Esophagus muscularis mucosa (tissue), 4 donors: Measurements from ENCODE around the gene FADD. TPM values are rescaled to one million over a fixed set of nuclear protein-coding genes. Genes with fewer than 3 reads are reported as not detected.
"Not testable (repeated sequence)": the region's sequence is repeated elsewhere in the genome, so short reads cannot be mapped to it uniquely, and the experiment has no call there.

ENCODE experiments used
- DNase-seq: peaks from one replicate; pipeline ENCODE4 v3.0.0-alpha.2; 2017; ENCODE audit errors: extremely low spot score
- H3K27ac ChIP-seq, 4 donors: fragments of 200-600 bp; sonication (generic); replicated peaks in 1 of 4; 1 replicate in 3 of 4; 2 replicates in 1 of 4; pipeline ENCODE4 v1.5.1; 2016 to 2019; ENCODE audit warnings: mild to moderate bottlenecking in 1 of 4
- H3K27me3 ChIP-seq, 4 donors: fragments of 200-600 bp; sonication (generic); one replicate each; pipeline versions ENCODE4 v1.5.1 to v1.6.0; 2016 to 2019
- H3K36me3 ChIP-seq, 4 donors: fragments of 200-600 bp; sonication (generic); one replicate each; pipeline ENCODE4 v1.5.1; 2016 to 2019
- H3K4me1 ChIP-seq, 4 donors: fragments of 200-600 bp; sonication (generic); one replicate each; pipeline ENCODE4 v1.5.1; 2016 to 2019
- H3K4me3 ChIP-seq, 4 donors: fragments of 200-600 bp; sonication (generic); 1 replicate in 2 of 4; 2 replicates in 2 of 4; pipeline ENCODE4 v1.5.1; 2016 to 2019; ENCODE audit warnings: mild to moderate bottlenecking in 4 of 4, moderate library complexity in 1 of 4
- H3K9me3 ChIP-seq, 4 donors: fragments of 200-600 bp; sonication (generic); 1 replicate in 3 of 4; 2 replicates in 1 of 4; pipeline ENCODE4 v1.5.1; 2016 to 2019
- CTCF ChIP-seq, 3 experiments: fragments of 200-600 bp in 2 of 3; fragments of 450-650 bp in 1 of 3; sonication (generic) in 2 of 3; IDR thresholded peaks; one replicate each; pipeline ENCODE4 v1.5.1; 2017 to 2019; ENCODE audit warnings: antibody characterized with exemption in 3 of 3, mild to moderate bottlenecking in 2 of 3, moderate library complexity in 1 of 3
- EP300 ChIP-seq: sonication (generic); formaldehyde crosslinking; IDR thresholded peaks from one replicate; pipeline ENCODE4 v1.6.1; 2017; ENCODE audit warnings: antibody characterized with exemption
- POLR2A ChIP-seq: fragments of 450-650 bp; IDR thresholded peaks from one replicate; pipeline ENCODE4 v1.6.1; 2017; ENCODE audit warnings: antibody characterized with exemption, moderate library complexity, mild to moderate bottlenecking, low read depth
- POLR2AphosphoS5 ChIP-seq, 2 donors: sonication (generic); formaldehyde crosslinking; IDR thresholded peaks; one replicate each; pipeline ENCODE4 v1.6.1; 2017; ENCODE audit warnings: antibody characterized with exemption in 2 of 2
- WGBS: methylation state at CpG from one replicate; pipeline ENCODE4 v1.1.5; 2018; 5-methylcytosine and 5-hydroxymethylcytosine counted together
- intact Hi-C: fragments of 100-400 bp; cut with DNase I; formaldehyde crosslinking; loops from one replicate; pipeline ENCODE4 v1.15.1; 2023
- total RNA-seq, 4 donors: library from RNA; depleted of rRNA; stranded (reverse); fragments of >200 nt; gene quantifications; one replicate each; pipeline versions ENCODE4 v1.1.0 to v1.2.1, GENCODE V29; 2016

The FADD gene
- total RNA-seq, 4 donors from 2014 or later: 14.5 to 33.3 (median 21.5) TPM

- intact Hi-C loops: loop anchor here (2.0 kb wide), 1 partner anchor 509 kb away; no protein-coding TSS in a partner anchor
- DNase-seq: no peak
Measured at GRCh38 chr11:70193411-70194292, 9.4 kb upstream of the FADD start.

GRCh38 chr11:70194792-70195791 is 8.0 kb upstream of the FADD start:
- no peak for DNase-seq
- no peak overlapping the region for H3K4me3 ChIP-seq
- TF ChIP-seq CTCF (IDR thresholded peaks at IDR 0.05): no peak
- no peak for TF ChIP-seq POLR2AphosphoS5 (IDR thresholded peaks at IDR 0.05)
- no peak for TF ChIP-seq POLR2A
- TF ChIP-seq EP300: no peak
- H3K9me3 ChIP-seq: no peaks in the 10 kb centered on the region
- intact Hi-C loops: no loop called here
- H3K27me3 ChIP-seq: peaks cover 0 to 34% (median 3%) of the 10 kb centered on the region in 4 donors
- H3K36me3 ChIP-seq: no peaks in the 10 kb centered on the region
- WGBS: 85% methylated on average over 3 of the region's 3 CpGs
- H3K27ac ChIP-seq: no peak overlapping the region
- peaks cover 0 to 8% (median 3%) of the 10 kb centered on the region in 4 donors for H3K4me1 ChIP-seq

More at GRCh38 chr11:70193411-70194292, 9.4 kb upstream of the FADD start:
- H3K27me3 ChIP-seq: peaks cover 0 to 26% (median 3%) of the 10 kb centered on the region in 4 donors
- TF ChIP-seq CTCF (IDR thresholded peaks at IDR 0.05) (no peak), POLR2AphosphoS5 (IDR thresholded peaks at IDR 0.05) (no peak), EP300 (no peak), POLR2A (no peak)
- H3K27ac ChIP-seq: no peak overlapping the region
- no peak overlapping the region for H3K4me3 ChIP-seq
- no peaks in the 10 kb centered on the region for H3K9me3 ChIP-seq
- WGBS: 84% methylated on average over 7 of the region's 7 CpGs
- peaks cover 0 to 8% (median 3%) of the 10 kb centered on the region in 4 donors for H3K4me1 ChIP-seq
- no peaks in the 10 kb centered on the region for H3K36me3 ChIP-seq

DNA sequence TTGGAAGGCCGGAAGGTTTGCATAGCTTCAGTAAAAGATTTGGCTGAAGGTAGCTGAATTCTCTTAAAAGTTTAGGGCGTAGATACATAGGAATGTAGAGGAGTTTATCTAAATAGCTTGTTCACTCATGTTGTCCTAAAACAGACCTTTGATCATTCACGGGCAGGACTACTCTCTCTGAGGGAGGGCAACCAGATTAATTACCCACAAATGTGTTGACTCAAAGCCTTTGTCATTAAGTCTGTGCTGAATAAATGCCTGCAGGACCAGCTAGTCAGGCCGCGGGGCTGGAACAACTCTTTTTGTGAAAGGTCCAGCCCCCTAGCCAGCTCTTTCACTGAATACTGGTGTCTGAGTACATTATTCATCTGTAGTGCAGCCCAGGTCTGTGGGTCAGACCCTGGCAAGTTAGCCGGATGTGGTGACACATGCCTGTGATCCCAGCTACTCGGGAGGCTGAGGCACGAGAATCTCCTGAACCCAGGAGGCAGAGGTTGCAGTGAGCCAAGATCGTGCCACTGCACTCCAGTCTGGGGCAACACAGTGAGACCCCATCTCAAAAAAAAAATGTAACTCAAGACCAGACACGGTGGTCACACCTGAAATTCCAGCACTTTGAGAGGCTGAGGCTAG is 2.8 kb upstream of the FADD start:
- Histone ChIP-seq H3K4me3 (no peak overlapping the region), H3K4me1 (peaks cover 17 to 26% (median 24%) of the 10 kb centered on the region in 4 donors), H3K27me3 (peaks cover 0 to 19% (median 0%) of the 10 kb centered on the region in 4 donors), H3K9me3 (no peaks in the 10 kb centered on the region), H3K27ac (no peak overlapping the region), H3K36me3 (peaks cover 0 to 7% (median 3%) of the 10 kb centered on the region in 4 donors)
- no peak for TF ChIP-seq CTCF (IDR thresholded peaks at IDR 0.05)
- no peak for TF ChIP-seq POLR2A
- no peak for TF ChIP-seq POLR2AphosphoS5 (IDR thresholded peaks at IDR 0.05)
- no peak for TF ChIP-seq EP300
- DNase-seq: no peak
- intact Hi-C loops: loop anchor here (5.0 kb wide), 1 partner anchor 202 kb away; no protein-coding TSS in a partner anchor
- 69% methylated on average over 10 of the region's 10 CpGs for WGBS

DNA sequence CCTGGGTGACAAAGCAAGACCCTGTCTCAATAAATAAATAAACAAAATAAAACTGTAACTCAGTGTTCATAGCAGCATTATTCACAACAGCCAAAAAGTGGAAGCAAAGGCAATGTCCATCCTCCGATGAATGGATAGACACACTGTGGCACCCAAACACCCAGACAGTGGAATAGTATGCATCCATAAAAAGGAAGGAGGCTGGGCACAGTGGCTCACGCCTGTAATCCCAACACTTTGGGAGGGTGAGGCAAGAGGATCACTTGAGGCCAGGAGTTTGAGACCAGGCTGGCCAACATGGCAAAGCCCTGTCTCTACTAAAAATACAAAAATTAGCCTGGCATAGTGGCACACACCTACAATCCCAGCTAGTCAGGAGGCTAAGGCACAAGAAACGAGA is 2.0 kb upstream of the FADD start:
- not testable (repeated sequence) for H3K9me3 ChIP-seq, DNase-seq, H3K27ac ChIP-seq, H3K4me3 ChIP-seq
- H3K4me1 ChIP-seq: peaks cover 19 to 33% (median 26%) of the 10 kb centered on the region in 4 donors
- H3K27me3 ChIP-seq: peaks cover 0 to 12% (median 0%) of the 10 kb centered on the region in 4 donors
- WGBS: 91% methylated on average over 3 of the region's 3 CpGs
- intact Hi-C loops: loop anchor here (5.0 kb wide), 1 partner anchor 201 kb away; no protein-coding TSS in a partner anchor
- H3K36me3 ChIP-seq: peaks cover 0 to 15% (median 7%) of the 10 kb centered on the region in 4 donors
